ENCODE measurements around the gene ENDOV. TPM values are rescaled to one million over a fixed set of nuclear protein-coding genes. Genes with fewer than 3 reads are reported as not detected.

The ENDOV gene
- total and polyA plus RNA-seq, 4 donors: 5.7 to 11.9 (median 8.3) TPM

- Histone ChIP-seq H3K36me3 (ENCODE audit: control insufficient read depth in 4 of 4, insufficient read depth in 3 of 4, low read depth in 1 of 4, low read length in 3 of 4) (peaks cover 0 to 2% (median 0%) of the 10 kb centered on the region in 4 donors), H3K4me1 (ENCODE audit: control insufficient read depth in 4 of 4, insufficient read depth in 4 of 4, low read length in 3 of 4) (peaks cover 0 to 3% (median under 1%) of the 10 kb centered on the region in 4 donors), H3K27ac (ENCODE audit: low read depth in 1 of 2, low read length in 2 of 2) (no peak overlapping the region), H3K27me3 (ENCODE audit: control insufficient read depth in 4 of 4, insufficient read depth in 4 of 4, low read length in 3 of 4) (no peaks in the 10 kb centered on the region), H3K4me3 (ENCODE audit: low read depth in 1 of 3, low read length in 3 of 3) (no peak overlapping the region), H3K9ac (ENCODE audit: low read depth in 1 of 2, low read length in 2 of 2) (no peak overlapping the region), H3K9me3 (ENCODE audit: control insufficient read depth in 4 of 4, low read length in 3 of 4) (no peaks in the 10 kb centered on the region)
- TF ChIP-seq NR2F2 (IDR thresholded peaks at IDR 0.05) (no peak), EGR1 (IDR thresholded peaks at IDR 0.05; ENCODE audit: low read depth in 2 of 2) (no peak), HNF4G (IDR thresholded peaks at IDR 0.05) (no peak), RAD21 (IDR thresholded peaks at IDR 0.05) (no peak), YY1 (IDR thresholded peaks at IDR 0.05) (no peak), REST (IDR thresholded peaks at IDR 0.05) (no peak), GABPA (IDR thresholded peaks at IDR 0.05 in 1 of 2, conservative IDR thresholded peaks at IDR 0.05 in 1 of 2) (no peak), CTCF (IDR thresholded peaks at IDR 0.05; ENCODE audit: low read depth, low read length, missing input control) (no peak), ZBTB33 (IDR thresholded peaks at IDR 0.05) (no peak), HNF4A (conservative IDR thresholded peaks at IDR 0.05) (no peak), JUND (IDR thresholded peaks at IDR 0.05) (no peak), TAF1 (conservative IDR thresholded peaks at IDR 0.05) (no peak), MAX (IDR thresholded peaks at IDR 0.05) (no peak), SP1 (IDR thresholded peaks at IDR 0.05) (no peak), RXRA (IDR thresholded peaks at IDR 0.05) (no peak)
- DNase-seq (ENCODE audit: low spot score): no peak
- 92% methylated on average over 27 of the region's 27 CpGs for WGBS
These were observed 12.7 kb downstream of the ENDOV start for GRCh38 chr17:80427366-80428282.

All from liver (tissue), 9 donors.